ENCODE data around the gene PLA2G2A. TPM values are rescaled to one million over a fixed set of nuclear protein-coding genes. Genes with fewer than 3 reads are reported as not detected.

The PLA2G2A gene
- not detected for polyA plus RNA-seq (2013, experiment 1 of 2)
- not detected for polyA plus RNA-seq (2013, experiment 2 of 2)

GRCh38 chr1:19979494-19979977 is at the start of gene PLA2G2A:
TSS of gene PLA2G2A (minus strand) at chr1:19979618. CDS start at chr1:19978773, 845 bp downstream.
- Histone ChIP-seq H3K18ac (ENCODE audit: low read length) (no peak within 1 kb of the TSS), H3K27ac (replicated peaks; ENCODE audit: low read length) (no peak within 1 kb of the TSS), H4K8ac (ENCODE audit: low read depth, low read length) (no peak within 1 kb of the TSS), H3K27me3 (ENCODE audit: control insufficient read depth in 3 of 3, insufficient read depth in 3 of 3, low read depth in 1 of 3, low read length in 3 of 3) (peaks cover 0 to 27% (median 0%) of the 10 kb centered on the region in 3 experiments), H3K4me1 (ENCODE audit: control insufficient read depth in 2 of 2, insufficient read depth in 1 of 2, low read depth in 1 of 2, low read length in 2 of 2) (no peaks in the 10 kb centered on the region), H3K14ac (ENCODE audit: low read length) (peak within 1 kb of the TSS; percentile 60), H3K79me1 (ENCODE audit: low read depth, low read length) (no peaks in the 10 kb centered on the region), H2BK12ac (ENCODE audit: low read length) (no peak within 1 kb of the TSS), H3K4ac (ENCODE audit: low read length) (no peak within 1 kb of the TSS), H3K9ac (ENCODE audit: low read depth, low read length, poor library complexity) (no peak within 1 kb of the TSS), H4K91ac (ENCODE audit: low read depth, low read length, poor library complexity) (no peak within 1 kb of the TSS), H2AK5ac (ENCODE audit: low read depth, low read length) (no peak within 1 kb of the TSS), H3K23ac (ENCODE audit: low read depth, low read length, poor library complexity) (no peak within 1 kb of the TSS), H2BK120ac (ENCODE audit: low read depth, low read length) (peak within 1 kb of the TSS; percentile 13), H2BK5ac (ENCODE audit: low read length) (no peak within 1 kb of the TSS), H2AFZ (ENCODE audit: low read length) (no peak within 1 kb of the TSS), H3K9me3 (replicated peaks in 1 of 2; ENCODE audit: control insufficient read depth in 2 of 2, insufficient read depth in 1 of 2, low read depth in 1 of 2, low read length in 2 of 2) (no peaks in the 10 kb centered on the region), H3K36me3 (replicated peaks in 1 of 2; ENCODE audit: control insufficient read depth in 2 of 2, insufficient read depth in 2 of 2, low read length in 2 of 2) (no peaks in the 10 kb centered on the region), H3K4me2 (ENCODE audit: insufficient read depth, low read length, poor library complexity, severe bottlenecking) (no peak within 1 kb of the TSS), H2BK15ac (ENCODE audit: low read length) (no peak within 1 kb of the TSS), H3K4me3 (ENCODE audit: low read length in 2 of 2) (no peak within 1 kb of the TSS)
- no CpG with 5 or more reads among the region's 8 CpGs for WGBS, 2 donors (ENCODE audit: extremely low coverage in 2 of 2, insufficient read length in 2 of 2, insufficient replicate concordance in 1 of 2)
- DNase-seq (ENCODE audit: low spot score), result no peak

- Histone ChIP-seq H3K36me3 (replicated peaks in 1 of 2; ENCODE audit: control insufficient read depth in 2 of 2, insufficient read depth in 2 of 2, low read length in 2 of 2) (no peaks in the 10 kb centered on the region), H2BK12ac (ENCODE audit: low read length) (no peak overlapping the region), H3K4me3 (ENCODE audit: low read length in 2 of 2) (no peak overlapping the region), H3K4me2 (ENCODE audit: insufficient read depth, low read length, poor library complexity, severe bottlenecking) (no peak overlapping the region), H3K23ac (ENCODE audit: low read depth, low read length, poor library complexity) (no peak overlapping the region), H2AFZ (ENCODE audit: low read length) (no peak overlapping the region), H3K14ac (ENCODE audit: low read length) (no peak overlapping the region), H3K27ac (replicated peaks; ENCODE audit: low read length) (no peak overlapping the region), H3K27me3 (ENCODE audit: control insufficient read depth in 3 of 3, insufficient read depth in 3 of 3, low read depth in 1 of 3, low read length in 3 of 3) (peaks cover 0 to 5% (median 0%) of the 10 kb centered on the region in 3 experiments), H4K91ac (ENCODE audit: low read depth, low read length, poor library complexity) (no peak overlapping the region), H4K8ac (ENCODE audit: low read depth, low read length) (no peak overlapping the region), H3K18ac (ENCODE audit: low read length) (no peak overlapping the region), H2BK5ac (ENCODE audit: low read length) (no peak overlapping the region), H3K4ac (ENCODE audit: low read length) (no peak overlapping the region), H3K79me1 (ENCODE audit: low read depth, low read length) (no peaks in the 10 kb centered on the region), H2AK5ac (ENCODE audit: low read depth, low read length) (no peak overlapping the region), H3K9ac (ENCODE audit: low read depth, low read length, poor library complexity) (no peak overlapping the region), H3K9me3 (replicated peaks in 1 of 2; ENCODE audit: control insufficient read depth in 2 of 2, insufficient read depth in 1 of 2, low read depth in 1 of 2, low read length in 2 of 2) (no peaks in the 10 kb centered on the region), H2BK120ac (ENCODE audit: low read depth, low read length) (no peak overlapping the region), H2BK15ac (ENCODE audit: low read length) (no peak overlapping the region), H3K4me1 (ENCODE audit: control insufficient read depth in 2 of 2, insufficient read depth in 1 of 2, low read depth in 1 of 2, low read length in 2 of 2) (peaks cover 0 to 3% of the 10 kb centered on the region in 2 donors)
- no CpG with 5 or more reads among the region's 5 CpGs for WGBS, 2 donors (ENCODE audit: extremely low coverage in 2 of 2, insufficient read length in 2 of 2, insufficient replicate concordance in 1 of 2)
- DNase-seq (ENCODE audit: low spot score), result no peak
These were observed 49.3 kb upstream of the PLA2G2A start for GRCh38 chr1:20028726-20029125.

DNA sequence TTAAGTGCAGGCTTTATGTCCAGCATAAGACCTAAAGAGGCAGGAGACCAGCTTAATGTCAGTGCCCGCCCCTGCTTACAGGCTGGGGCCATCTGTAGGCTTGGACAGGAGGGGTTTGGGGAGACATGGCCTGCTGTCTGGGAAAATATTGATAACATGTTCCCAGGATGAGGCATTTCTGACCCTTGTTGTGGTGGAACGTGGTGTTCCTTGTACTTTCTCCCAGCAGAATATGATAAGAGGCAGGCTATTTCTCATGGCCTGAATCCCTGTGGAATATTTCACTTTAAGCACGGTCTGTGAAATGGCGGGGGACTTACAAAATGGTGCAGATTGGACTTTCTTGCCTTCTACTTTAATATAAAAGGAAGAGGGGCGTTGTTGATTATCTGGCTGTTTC is 48.7 kb upstream of the PLA2G2A start:
- Histone ChIP-seq H3K9ac (ENCODE audit: low read depth, low read length, poor library complexity) (no peak overlapping the region), H2BK15ac (ENCODE audit: low read length) (no peak overlapping the region), H3K79me1 (ENCODE audit: low read depth, low read length) (no peaks in the 10 kb centered on the region), H2AFZ (ENCODE audit: low read length) (no peak overlapping the region), H3K14ac (ENCODE audit: low read length) (peak overlapping the region; percentile 47), H3K9me3 (replicated peaks in 1 of 2; ENCODE audit: control insufficient read depth in 2 of 2, insufficient read depth in 1 of 2, low read depth in 1 of 2, low read length in 2 of 2) (no peaks in the 10 kb centered on the region), H3K27me3 (ENCODE audit: control insufficient read depth in 3 of 3, insufficient read depth in 3 of 3, low read depth in 1 of 3, low read length in 3 of 3) (peaks cover 0 to 3% (median 0%) of the 10 kb centered on the region in 3 experiments), H3K23ac (ENCODE audit: low read depth, low read length, poor library complexity) (no peak overlapping the region), H2AK5ac (ENCODE audit: low read depth, low read length) (no peak overlapping the region), H3K4ac (ENCODE audit: low read length) (no peak overlapping the region), H3K4me1 (ENCODE audit: control insufficient read depth in 2 of 2, insufficient read depth in 1 of 2, low read depth in 1 of 2, low read length in 2 of 2) (peaks cover 0 to 3% of the 10 kb centered on the region in 2 donors), H3K27ac (replicated peaks; ENCODE audit: low read length) (no peak overlapping the region), H3K4me2 (ENCODE audit: insufficient read depth, low read length, poor library complexity, severe bottlenecking) (no peak overlapping the region), H3K18ac (ENCODE audit: low read length) (no peak overlapping the region), H4K8ac (ENCODE audit: low read depth, low read length) (no peak overlapping the region), H2BK5ac (ENCODE audit: low read length) (no peak overlapping the region), H3K4me3 (ENCODE audit: low read length in 2 of 2) (no peak overlapping the region), H2BK12ac (ENCODE audit: low read length) (no peak overlapping the region), H4K91ac (ENCODE audit: low read depth, low read length, poor library complexity) (no peak overlapping the region), H2BK120ac (ENCODE audit: low read depth, low read length) (no peak overlapping the region), H3K36me3 (replicated peaks in 1 of 2; ENCODE audit: control insufficient read depth in 2 of 2, insufficient read depth in 2 of 2, low read length in 2 of 2) (no peaks in the 10 kb centered on the region)
- WGBS, 2 donors (ENCODE audit: extremely low coverage in 2 of 2, insufficient read length in 2 of 2, insufficient replicate concordance in 1 of 2), result no CpG with 5 or more reads among the region's 5 CpGs
- DNase-seq (ENCODE audit: low spot score), result no peak

- Histone ChIP-seq H3K27ac (replicated peaks; ENCODE audit: low read length) (no peak overlapping the region), H2AK5ac (ENCODE audit: low read depth, low read length) (no peak overlapping the region), H3K4me3 (ENCODE audit: low read length in 2 of 2) (no peak overlapping the region), H4K8ac (ENCODE audit: low read depth, low read length) (no peak overlapping the region), H3K27me3 (ENCODE audit: control insufficient read depth in 3 of 3, insufficient read depth in 3 of 3, low read depth in 1 of 3, low read length in 3 of 3) (no peaks in the 10 kb centered on the region), H3K9me3 (replicated peaks in 1 of 2; ENCODE audit: control insufficient read depth in 2 of 2, insufficient read depth in 1 of 2, low read depth in 1 of 2, low read length in 2 of 2) (peaks cover 0 to 3% of the 10 kb centered on the region in 2 donors), H3K4me2 (ENCODE audit: insufficient read depth, low read length, poor library complexity, severe bottlenecking) (no peak overlapping the region), H2AFZ (ENCODE audit: low read length) (no peak overlapping the region), H4K91ac (ENCODE audit: low read depth, low read length, poor library complexity) (no peak overlapping the region), H2BK5ac (ENCODE audit: low read length) (no peak overlapping the region), H2BK12ac (ENCODE audit: low read length) (no peak overlapping the region), H3K14ac (ENCODE audit: low read length) (no peak overlapping the region), H2BK15ac (ENCODE audit: low read length) (no peak overlapping the region), H3K79me1 (ENCODE audit: low read depth, low read length) (no peaks in the 10 kb centered on the region), H3K36me3 (replicated peaks in 1 of 2; ENCODE audit: control insufficient read depth in 2 of 2, insufficient read depth in 2 of 2, low read length in 2 of 2) (no peaks in the 10 kb centered on the region), H3K4me1 (ENCODE audit: control insufficient read depth in 2 of 2, insufficient read depth in 1 of 2, low read depth in 1 of 2, low read length in 2 of 2) (no peaks in the 10 kb centered on the region), H3K4ac (ENCODE audit: low read length) (no peak overlapping the region), H3K9ac (ENCODE audit: low read depth, low read length, poor library complexity) (no peak overlapping the region), H3K18ac (ENCODE audit: low read length) (no peak overlapping the region), H3K23ac (ENCODE audit: low read depth, low read length, poor library complexity) (no peak overlapping the region), H2BK120ac (ENCODE audit: low read depth, low read length) (no peak overlapping the region)
- no CpG with 5 or more reads among the region's 1 CpG for WGBS, 2 donors (ENCODE audit: extremely low coverage in 2 of 2, insufficient read length in 2 of 2, insufficient replicate concordance in 1 of 2)
- DNase-seq (ENCODE audit: low spot score), result no peak
These were observed 38.3 kb upstream of the PLA2G2A start for GRCh38 chr1:20017741-20018140.
